ENCODE results near the gene RASSF5.

Gene RASSF5

GRCh38 chr1:206628916-206629315 is 121.6 kb downstream of the RASSF5 start:
- TF ChIP-seq CTCF (IDR thresholded peaks at IDR 0.05; ENCODE audit: low read depth, low read length), result no peak
- H3K4me3 ChIP-seq (ENCODE audit: low read depth, low read length), result no peak overlapping the region

GRCh38 chr1:206631085-206631509 is 123.8 kb downstream of the RASSF5 start:
- H3K4me3 ChIP-seq (ENCODE audit: low read depth, low read length), result no peak overlapping the region
- TF ChIP-seq CTCF (IDR thresholded peaks at IDR 0.05; ENCODE audit: low read depth, low read length), result peak; percentile 47

- TF ChIP-seq CTCF (IDR thresholded peaks at IDR 0.05; ENCODE audit: low read depth, low read length), result no peak
- H3K4me3 ChIP-seq (ENCODE audit: low read depth, low read length), result 0 out of 2 replicates have a peak overlapping the region, but pooled peaks have one; percentile 17
These were observed 126.4 kb downstream of the RASSF5 start for GRCh38 chr1:206633708-206634121.

GRCh38 chr1:206634365-206635079 is 127.2 kb downstream of the RASSF5 start:
- H3K4me3 ChIP-seq (ENCODE audit: low read depth, low read length), result peak overlapping the region; percentile 92
- TF ChIP-seq CTCF (IDR thresholded peaks at IDR 0.05; ENCODE audit: low read depth, low read length), result peak; percentile 61

GRCh38 chr1:206635080-206635977 is 128.0 kb downstream of the RASSF5 start, which contains the start of gene DYRK3:
TSS of gene DYRK3 (plus strand) at chr1:206635536. CDS start at chr1:206635704, 168 bp downstream.
- peak within 1 kb of the TSS; percentile 92 for H3K4me3 ChIP-seq (ENCODE audit: low read depth, low read length)
- TF ChIP-seq CTCF (IDR thresholded peaks at IDR 0.05; ENCODE audit: low read depth, low read length), result no peak

GRCh38 chr1:206635978-206636345 is 128.6 kb downstream of the RASSF5 start:
- H3K4me3 ChIP-seq (ENCODE audit: low read depth, low read length), result peak overlapping the region; percentile 92
- TF ChIP-seq CTCF (IDR thresholded peaks at IDR 0.05; ENCODE audit: low read depth, low read length), result no peak

- no peak for TF ChIP-seq CTCF (IDR thresholded peaks at IDR 0.05; ENCODE audit: low read depth, low read length)
- peak overlapping the region; percentile 92 for H3K4me3 ChIP-seq (ENCODE audit: low read depth, low read length)
These were observed 129.3 kb downstream of the RASSF5 start for GRCh38 chr1:206636671-206637070.

All from WI38 (cell line).